Prostate gland (tissue), 2 donors: Measurements from ENCODE around the gene PANK2. TPM values are rescaled to one million over a fixed set of nuclear protein-coding genes. Genes with fewer than 3 reads are reported as not detected.

ENCODE experiments used
- DNase-seq: peaks from one replicate; pipeline ENCODE4 v3.0.0-alpha.2; 2019; ENCODE audit warnings: low spot score
- H3K27ac ChIP-seq, 2 donors: fragments of 200-600 bp; sonication (generic); 2 replicates each; pipeline ENCODE4 v1.5.1; 2017 to 2019
- H3K27me3 ChIP-seq: fragments of 200-600 bp; sonication (generic); replicated peaks from 2 replicates; pipeline ENCODE4 v1.5.1; 2019; ENCODE audit not compliant: insufficient read depth
- H3K36me3 ChIP-seq, 2 donors: fragments of 200-600 bp; sonication (generic); 1 replicate in 1 of 2; 2 replicates in 1 of 2; pipeline versions ENCODE4 v1.5.1 to v1.8.1; 2017 to 2019
- H3K4me1 ChIP-seq: fragments of 200-600 bp; sonication (generic); replicated peaks from 2 replicates; pipeline ENCODE4 v1.5.1; 2019
- H3K4me3 ChIP-seq, 2 donors: fragments of 200-600 bp; sonication (generic); 2 replicates each; pipeline ENCODE4 v1.5.1; 2017 to 2019
- H3K9me3 ChIP-seq: fragments of 200-600 bp; sonication (generic); 2 replicates; pipeline ENCODE4 v1.5.1; 2017
- POLR2A ChIP-seq: fragments of 450-650 bp; IDR thresholded peaks from one replicate; pipeline ENCODE4 v1.6.1; 2016; ENCODE audit warnings: antibody characterized with exemption, mild to moderate bottlenecking
- POLR2AphosphoS5 ChIP-seq: sonication (generic); formaldehyde crosslinking; IDR thresholded peaks from one replicate; pipeline ENCODE4 v1.6.1; 2017; ENCODE audit warnings: antibody characterized with exemption
- WGBS: methylation state at CpG from one replicate; pipeline ENCODE4 v1.1.5; 2018; 5-methylcytosine and 5-hydroxymethylcytosine counted together
- intact Hi-C: fragments of 100-400 bp; cut with DNase I; formaldehyde crosslinking; loops from one replicate; pipeline ENCODE4 v1.14.2; 2022
- total RNA-seq, 2 donors: library from RNA; depleted of rRNA; stranded (reverse); fragments of >200 nt; gene quantifications; one replicate each; pipeline ENCODE4 v1.1.0, GENCODE V29; 2016
- TF ChIP-seq, protein P1 (sequence below), 4 experiments: fragments of 200-600 bp in 2 of 4; fragments of 450-650 bp in 2 of 4; sonication (generic) in 2 of 4; IDR thresholded peaks; 1 replicate in 3 of 4; 2 replicates in 1 of 4; pipeline ENCODE4 v1.5.1; 2016 to 2019; ENCODE audit warnings: antibody characterized with exemption in 4 of 4, mild to moderate bottlenecking in 2 of 4, moderate library complexity in 2 of 4

PANK2 gene
- total RNA-seq, 2 donors from 2014 or later, result 49.7 to 53.9 TPM

DNA sequence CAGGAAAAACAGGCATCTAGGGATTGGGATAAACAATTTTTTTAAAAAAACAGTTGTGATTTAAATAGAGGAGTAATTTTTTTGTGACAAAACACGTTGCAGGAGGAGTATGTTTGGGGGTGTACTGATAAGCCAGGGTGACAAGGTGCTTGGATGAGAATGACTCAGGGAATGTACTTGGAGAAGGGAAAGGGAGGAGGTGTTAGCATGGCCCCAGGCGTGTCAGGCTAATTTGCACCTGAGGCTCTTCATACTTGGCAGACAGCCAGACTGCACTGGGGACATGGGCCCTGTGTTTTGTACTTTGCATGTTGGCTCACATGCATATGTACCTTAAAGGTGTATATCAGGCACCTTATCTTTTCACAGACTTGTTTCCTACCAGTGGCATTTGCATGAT lies 22.8 kb downstream of the PANK2 start:
- intact Hi-C loops, result no loop called here
- TF ChIP-seq, protein P1, sequence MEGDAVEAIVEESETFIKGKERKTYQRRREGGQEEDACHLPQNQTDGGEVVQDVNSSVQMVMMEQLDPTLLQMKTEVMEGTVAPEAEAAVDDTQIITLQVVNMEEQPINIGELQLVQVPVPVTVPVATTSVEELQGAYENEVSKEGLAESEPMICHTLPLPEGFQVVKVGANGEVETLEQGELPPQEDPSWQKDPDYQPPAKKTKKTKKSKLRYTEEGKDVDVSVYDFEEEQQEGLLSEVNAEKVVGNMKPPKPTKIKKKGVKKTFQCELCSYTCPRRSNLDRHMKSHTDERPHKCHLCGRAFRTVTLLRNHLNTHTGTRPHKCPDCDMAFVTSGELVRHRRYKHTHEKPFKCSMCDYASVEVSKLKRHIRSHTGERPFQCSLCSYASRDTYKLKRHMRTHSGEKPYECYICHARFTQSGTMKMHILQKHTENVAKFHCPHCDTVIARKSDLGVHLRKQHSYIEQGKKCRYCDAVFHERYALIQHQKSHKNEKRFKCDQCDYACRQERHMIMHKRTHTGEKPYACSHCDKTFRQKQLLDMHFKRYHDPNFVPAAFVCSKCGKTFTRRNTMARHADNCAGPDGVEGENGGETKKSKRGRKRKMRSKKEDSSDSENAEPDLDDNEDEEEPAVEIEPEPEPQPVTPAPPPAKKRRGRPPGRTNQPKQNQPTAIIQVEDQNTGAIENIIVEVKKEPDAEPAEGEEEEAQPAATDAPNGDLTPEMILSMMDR (IDR thresholded peaks at IDR 0.05), result no peak
- no peak for TF ChIP-seq POLR2AphosphoS5
- TF ChIP-seq POLR2A, result no peak
- Histone ChIP-seq H3K4me3 (no peak overlapping the region), H3K27ac (no peak overlapping the region), H3K36me3 (no peaks in the 10 kb centered on the region), H3K9me3 (no peaks in the 10 kb centered on the region), H3K4me1 (no peaks in the 10 kb centered on the region), H3K27me3 (no peaks in the 10 kb centered on the region)
- 65% methylated on average over 2 of the region's 2 CpGs for WGBS
- DNase-seq, result no peak

GRCh38 chr20:3914446-3914845 lies 25.3 kb downstream of the PANK2 start:
- Histone ChIP-seq H3K4me1 (no peaks in the 10 kb centered on the region), H3K27ac (no peak overlapping the region), H3K36me3 (no peaks in the 10 kb centered on the region), H3K27me3 (no peaks in the 10 kb centered on the region), H3K9me3 (no peaks in the 10 kb centered on the region), H3K4me3 (no peak overlapping the region)
- DNase-seq, result no peak
- intact Hi-C loops, result no loop called here
- WGBS, result 100% methylated on average over 2 of the region's 2 CpGs
- TF ChIP-seq, protein P1 (IDR thresholded peaks at IDR 0.05), result no peak
- no peak for TF ChIP-seq POLR2A
- no peak for TF ChIP-seq POLR2AphosphoS5

DNA sequence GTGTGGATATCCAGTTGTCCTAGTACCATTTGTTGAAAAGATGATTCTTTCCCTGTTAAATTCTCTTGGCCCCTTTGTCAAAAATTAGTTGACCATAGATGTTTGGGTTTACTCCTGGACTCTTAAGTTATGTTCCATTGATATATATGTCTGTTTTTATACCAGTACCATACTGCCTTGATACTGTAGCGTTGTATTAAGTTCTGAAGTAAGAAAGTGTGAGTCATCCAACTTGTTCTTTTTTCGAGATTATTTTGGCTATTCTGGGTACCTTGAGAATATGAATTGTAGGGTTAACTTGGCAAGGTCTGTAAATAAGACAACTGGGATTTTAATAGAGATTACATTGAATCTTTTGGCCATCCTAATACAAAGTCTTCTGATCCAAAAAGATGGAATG lies 26.5 kb downstream of the PANK2 start:
- intact Hi-C loops, result no loop called here
- H3K27ac ChIP-seq, result no peak overlapping the region
- TF ChIP-seq, protein P1 (IDR thresholded peaks at IDR 0.05), result no peak
- TF ChIP-seq POLR2AphosphoS5 (no peak), POLR2A (no peak)
- H3K4me1 ChIP-seq, result no peaks in the 10 kb centered on the region
- WGBS, result 86% methylated on average over 2 of the region's 2 CpGs
- no peaks in the 10 kb centered on the region for H3K9me3 ChIP-seq
- H3K27me3 ChIP-seq, result no peaks in the 10 kb centered on the region
- no peak overlapping the region for H3K4me3 ChIP-seq
- no peaks in the 10 kb centered on the region for H3K36me3 ChIP-seq
- no peak for DNase-seq

- H3K9me3 ChIP-seq, result no peaks in the 10 kb centered on the region
- intact Hi-C loops, result no loop called here
- WGBS, result 70% methylated on average over 2 of the region's 2 CpGs
- DNase-seq, result no peak
- H3K27ac ChIP-seq, result no peak overlapping the region
- no peaks in the 10 kb centered on the region for H3K36me3 ChIP-seq
- TF ChIP-seq POLR2AphosphoS5 (no peak), POLR2A (no peak)
- TF ChIP-seq, protein P1 (IDR thresholded peaks at IDR 0.05), result no peak
- no peaks in the 10 kb centered on the region for H3K27me3 ChIP-seq
- no peaks in the 10 kb centered on the region for H3K4me1 ChIP-seq
- no peak overlapping the region for H3K4me3 ChIP-seq
These were observed 27.2 kb downstream of the PANK2 start for GRCh38 chr20:3916364-3916763.

DNA sequence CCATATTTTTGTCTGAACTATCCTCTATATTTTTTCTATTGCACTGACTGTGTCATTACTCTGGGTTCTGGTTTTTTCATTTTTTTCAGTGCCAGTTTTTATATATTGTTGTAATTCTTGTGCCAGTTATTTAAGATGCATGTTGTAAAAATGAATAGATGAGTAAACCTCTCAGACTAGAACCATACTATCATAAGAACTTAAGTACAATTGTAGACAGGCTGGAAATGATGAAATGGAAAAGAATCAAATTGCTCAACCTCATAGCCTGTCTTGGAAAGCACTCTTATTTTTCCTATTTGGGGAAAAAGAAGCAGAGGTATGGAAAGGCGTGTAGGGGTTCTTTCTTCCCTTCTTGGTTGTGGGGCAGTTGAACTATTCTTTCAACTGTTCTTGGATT lies 30.2 kb downstream of the PANK2 start:
- intact Hi-C loops, result no loop called here
- DNase-seq, result no peak
- 95% methylated on average over 1 of the region's 1 CpG for WGBS
- no peaks in the 10 kb centered on the region for H3K9me3 ChIP-seq
- no peaks in the 10 kb centered on the region for H3K27me3 ChIP-seq
- peaks cover 7% of the 10 kb centered on the region for H3K4me1 ChIP-seq
- no peak overlapping the region for H3K4me3 ChIP-seq
- TF ChIP-seq POLR2A (no peak), POLR2AphosphoS5 (no peak)
- TF ChIP-seq, protein P1 (IDR thresholded peaks at IDR 0.05), result no peak
- no peaks in the 10 kb centered on the region for H3K36me3 ChIP-seq
- H3K27ac ChIP-seq, result no peak overlapping the region
